HepG2 (cell line): ENCODE data around the gene PGC. TPM values are rescaled to one million over a fixed set of nuclear protein-coding genes. Genes with fewer than 3 reads are reported as not detected.

Experiments
- CEBPG ChIP-seq: IDR thresholded peaks from 2 replicates; pipeline ENCODE4 v1.6.1; 2016
- IRF2 ChIP-seq: IDR thresholded peaks from 2 replicates; pipeline ENCODE4 v1.6.1; 2018; ENCODE audit warnings: missing genetic modification reagents, missing compliant biosample characterization
- JUN ChIP-seq: sonication (generic); formaldehyde crosslinking; IDR thresholded peaks from 2 replicates; pipeline ENCODE4 v1.4.0; 2020; ENCODE audit warnings: mild to moderate bottlenecking, missing genetic modification reagents
- KDM6A ChIP-seq: IDR thresholded peaks from 2 replicates; pipeline ENCODE4 v1.6.1; 2016; ENCODE audit warnings: low read depth
- KLF13 ChIP-seq: sonication (generic); formaldehyde crosslinking; IDR thresholded peaks from 2 replicates; pipeline ENCODE4 v1.4.0; 2020; ENCODE audit warnings: mild to moderate bottlenecking, missing genetic modification reagents
- MEIS2 ChIP-seq: sonication (generic); formaldehyde crosslinking; IDR thresholded peaks from 2 replicates; pipeline ENCODE4 v1.9.0; 2021; ENCODE audit warnings: mild to moderate bottlenecking, missing genetic modification reagents
- PRDM15 ChIP-seq: sonication (generic); formaldehyde crosslinking; IDR thresholded peaks from 2 replicates; pipeline ENCODE4 v1.4.0; 2020; ENCODE audit warnings: missing genetic modification reagents
- RARA ChIP-seq: IDR thresholded peaks from 2 replicates; pipeline ENCODE4 v1.6.1; 2016; ENCODE audit warnings: missing genetic modification reagents, missing compliant biosample characterization
- RFX5 ChIP-seq: IDR thresholded peaks from 2 replicates; pipeline ENCODE4 v1.6.1; 2011; ENCODE audit warnings: low read depth, low read length, improper control_type of control experiment
- TEAD2 ChIP-seq: sonication (generic); formaldehyde crosslinking; IDR thresholded peaks from 2 replicates; pipeline ENCODE4 v1.9.0; 2021; ENCODE audit warnings: missing genetic modification reagents
- YEATS4 ChIP-seq: sonication (generic); formaldehyde crosslinking; IDR thresholded peaks from 2 replicates; pipeline ENCODE4 v1.4.0; 2020; ENCODE audit warnings: missing genetic modification reagents, borderline replicate concordance
- ZFP1 ChIP-seq: IDR thresholded peaks from 2 replicates; pipeline ENCODE4 v1.6.1; 2016
- ZFY ChIP-seq: sonication (generic); formaldehyde crosslinking; IDR thresholded peaks from 2 replicates; pipeline ENCODE4 v1.4.0; 2020; ENCODE audit warnings: missing genetic modification reagents
- ZNF121 ChIP-seq: sonication (generic); formaldehyde crosslinking; IDR thresholded peaks from 2 replicates; pipeline ENCODE4 v1.5.0; 2020; ENCODE audit warnings: mild to moderate bottlenecking, missing genetic modification reagents
- ZNF331 ChIP-seq: sonication (generic); formaldehyde crosslinking; IDR thresholded peaks from 2 replicates; pipeline ENCODE4 v1.4.0; 2020; ENCODE audit warnings: missing genetic modification reagents
- ZNF678 ChIP-seq: sonication (generic); formaldehyde crosslinking; IDR thresholded peaks from 2 replicates; pipeline ENCODE4 v1.4.0; 2020; ENCODE audit warnings: mild to moderate bottlenecking, missing genetic modification reagents
- ZNF782 ChIP-seq: sonication (generic); formaldehyde crosslinking; IDR thresholded peaks from 2 replicates; pipeline ENCODE4 v1.4.0; 2020; ENCODE audit warnings: missing genetic modification reagents, mild to moderate bottlenecking, borderline replicate concordance
- polyA plus RNA-seq, 8 experiments: library from polyadenylated mRNA; depleted of rRNA in 3 of 8; stranded (reverse) in 7 of 8; unstranded in 1 of 8; fragments of >200 nt; fragmentation: Illumina TruSeq in 4 of 8; extraction: Trizol in 4 of 8; gene quantifications; 2 replicates each; pipeline versions ENCODE4 v1.2.1 to v1.2.3, GENCODE V29; 2011 to 2016; ENCODE audit warnings: low read depth in 4 of 8, missing spikeins in 1 of 8, mixed read lengths in 1 of 8; ENCODE audit not compliant: insufficient read depth in 1 of 8
- total RNA-seq, 5 experiments: library from RNA; depleted of rRNA; stranded (reverse); fragments of >200 nt; fragmentation: Illumina TruSeq; extraction: Trizol; gene quantifications; 2 replicates each; pipeline ENCODE4 v1.2.3, GENCODE V29; 2016; ENCODE audit warnings: low read depth in 1 of 5
- TF ChIP-seq, protein P1 (sequence below): IDR thresholded peaks from 2 replicates; pipeline ENCODE4 v1.6.1; 2012; ENCODE audit warnings: low read length, improper control_type of control experiment
- TF ChIP-seq, protein P2 (sequence below): sonication (generic); formaldehyde crosslinking; IDR thresholded peaks from 2 replicates; pipeline ENCODE4 v1.5.1; 2020; ENCODE audit warnings: mild to moderate bottlenecking, missing genetic modification reagents, borderline replicate concordance

PGC gene
- total and polyA plus RNA-seq, 2 of the 13 experiments (the other 11 are each of a cell fraction or from before 2014, with no cell fraction given), result 426 to 502 TPM

DNA sequence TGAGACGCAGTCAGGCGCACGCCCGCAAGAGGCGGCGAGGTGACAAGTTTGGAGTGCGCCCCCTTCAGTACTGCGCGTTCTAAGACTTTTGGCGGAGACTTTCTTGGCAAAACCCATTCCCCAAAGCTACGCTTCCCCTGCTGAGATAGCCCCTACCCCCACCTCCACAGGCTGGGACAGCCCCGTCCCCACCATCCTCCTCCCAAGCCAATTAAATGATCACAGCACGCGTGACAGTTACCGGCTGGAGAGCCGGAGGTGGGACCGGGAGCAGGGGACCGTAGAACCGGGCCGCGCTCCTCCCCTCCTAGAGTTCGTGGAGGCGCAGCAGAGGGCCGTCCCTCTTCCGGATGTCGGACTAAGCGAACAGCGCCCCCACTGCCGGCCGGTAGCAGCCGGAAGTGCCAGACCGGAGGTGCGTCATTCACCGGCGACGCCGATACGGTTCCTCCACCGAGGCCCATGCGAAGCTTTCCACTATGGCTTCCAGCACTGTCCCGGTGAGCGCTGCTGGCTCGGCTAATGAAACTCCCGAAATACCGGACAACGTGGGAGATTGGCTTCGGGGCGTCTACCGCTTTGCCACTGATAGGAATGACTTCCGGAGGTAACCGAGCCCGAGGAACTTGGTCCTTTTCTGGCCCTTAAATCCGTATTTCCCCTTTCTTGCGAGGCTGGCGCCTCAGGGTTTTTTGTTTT, 40.2 kb upstream of the PGC start, which contains the start of gene TOMM6 (continued):
- TF ChIP-seq, protein P1, sequence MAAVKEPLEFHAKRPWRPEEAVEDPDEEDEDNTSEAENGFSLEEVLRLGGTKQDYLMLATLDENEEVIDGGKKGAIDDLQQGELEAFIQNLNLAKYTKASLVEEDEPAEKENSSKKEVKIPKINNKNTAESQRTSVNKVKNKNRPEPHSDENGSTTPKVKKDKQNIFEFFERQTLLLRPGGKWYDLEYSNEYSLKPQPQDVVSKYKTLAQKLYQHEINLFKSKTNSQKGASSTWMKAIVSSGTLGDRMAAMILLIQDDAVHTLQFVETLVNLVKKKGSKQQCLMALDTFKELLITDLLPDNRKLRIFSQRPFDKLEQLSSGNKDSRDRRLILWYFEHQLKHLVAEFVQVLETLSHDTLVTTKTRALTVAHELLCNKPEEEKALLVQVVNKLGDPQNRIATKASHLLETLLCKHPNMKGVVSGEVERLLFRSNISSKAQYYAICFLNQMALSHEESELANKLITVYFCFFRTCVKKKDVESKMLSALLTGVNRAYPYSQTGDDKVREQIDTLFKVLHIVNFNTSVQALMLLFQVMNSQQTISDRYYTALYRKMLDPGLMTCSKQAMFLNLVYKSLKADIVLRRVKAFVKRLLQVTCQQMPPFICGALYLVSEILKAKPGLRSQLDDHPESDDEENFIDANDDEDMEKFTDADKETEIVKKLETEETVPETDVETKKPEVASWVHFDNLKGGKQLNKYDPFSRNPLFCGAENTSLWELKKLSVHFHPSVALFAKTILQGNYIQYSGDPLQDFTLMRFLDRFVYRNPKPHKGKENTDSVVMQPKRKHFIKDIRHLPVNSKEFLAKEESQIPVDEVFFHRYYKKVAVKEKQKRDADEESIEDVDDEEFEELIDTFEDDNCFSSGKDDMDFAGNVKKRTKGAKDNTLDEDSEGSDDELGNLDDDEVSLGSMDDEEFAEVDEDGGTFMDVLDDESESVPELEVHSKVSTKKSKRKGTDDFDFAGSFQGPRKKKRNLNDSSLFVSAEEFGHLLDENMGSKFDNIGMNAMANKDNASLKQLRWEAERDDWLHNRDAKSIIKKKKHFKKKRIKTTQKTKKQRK, result no peak
- TF ChIP-seq, protein P2, sequence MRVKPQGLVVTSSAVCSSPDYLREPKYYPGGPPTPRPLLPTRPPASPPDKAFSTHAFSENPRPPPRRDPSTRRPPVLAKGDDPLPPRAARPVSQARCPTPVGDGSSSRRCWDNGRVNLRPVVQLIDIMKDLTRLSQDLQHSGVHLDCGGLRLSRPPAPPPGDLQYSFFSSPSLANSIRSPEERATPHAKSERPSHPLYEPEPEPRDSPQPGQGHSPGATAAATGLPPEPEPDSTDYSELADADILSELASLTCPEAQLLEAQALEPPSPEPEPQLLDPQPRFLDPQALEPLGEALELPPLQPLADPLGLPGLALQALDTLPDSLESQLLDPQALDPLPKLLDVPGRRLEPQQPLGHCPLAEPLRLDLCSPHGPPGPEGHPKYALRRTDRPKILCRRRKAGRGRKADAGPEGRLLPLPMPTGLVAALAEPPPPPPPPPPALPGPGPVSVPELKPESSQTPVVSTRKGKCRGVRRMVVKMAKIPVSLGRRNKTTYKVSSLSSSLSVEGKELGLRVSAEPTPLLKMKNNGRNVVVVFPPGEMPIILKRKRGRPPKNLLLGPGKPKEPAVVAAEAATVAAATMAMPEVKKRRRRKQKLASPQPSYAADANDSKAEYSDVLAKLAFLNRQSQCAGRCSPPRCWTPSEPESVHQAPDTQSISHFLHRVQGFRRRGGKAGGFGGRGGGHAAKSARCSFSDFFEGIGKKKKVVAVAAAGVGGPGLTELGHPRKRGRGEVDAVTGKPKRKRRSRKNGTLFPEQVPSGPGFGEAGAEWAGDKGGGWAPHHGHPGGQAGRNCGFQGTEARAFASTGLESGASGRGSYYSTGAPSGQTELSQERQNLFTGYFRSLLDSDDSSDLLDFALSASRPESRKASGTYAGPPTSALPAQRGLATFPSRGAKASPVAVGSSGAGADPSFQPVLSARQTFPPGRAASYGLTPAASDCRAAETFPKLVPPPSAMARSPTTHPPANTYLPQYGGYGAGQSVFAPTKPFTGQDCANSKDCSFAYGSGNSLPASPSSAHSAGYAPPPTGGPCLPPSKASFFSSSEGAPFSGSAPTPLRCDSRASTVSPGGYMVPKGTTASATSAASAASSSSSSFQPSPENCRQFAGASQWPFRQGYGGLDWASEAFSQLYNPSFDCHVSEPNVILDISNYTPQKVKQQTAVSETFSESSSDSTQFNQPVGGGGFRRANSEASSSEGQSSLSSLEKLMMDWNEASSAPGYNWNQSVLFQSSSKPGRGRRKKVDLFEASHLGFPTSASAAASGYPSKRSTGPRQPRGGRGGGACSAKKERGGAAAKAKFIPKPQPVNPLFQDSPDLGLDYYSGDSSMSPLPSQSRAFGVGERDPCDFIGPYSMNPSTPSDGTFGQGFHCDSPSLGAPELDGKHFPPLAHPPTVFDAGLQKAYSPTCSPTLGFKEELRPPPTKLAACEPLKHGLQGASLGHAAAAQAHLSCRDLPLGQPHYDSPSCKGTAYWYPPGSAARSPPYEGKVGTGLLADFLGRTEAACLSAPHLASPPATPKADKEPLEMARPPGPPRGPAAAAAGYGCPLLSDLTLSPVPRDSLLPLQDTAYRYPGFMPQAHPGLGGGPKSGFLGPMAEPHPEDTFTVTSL (CRISPR knock-in tag), result 0 out of 2 replicates have a peak, but pooled peaks have one; percentile 25
- 0 out of 2 replicates have a peak, but pooled peaks have one; percentile 14 for TF ChIP-seq JUN (CRISPR knock-in tag)
- peak; percentile 97 for TF ChIP-seq IRF2 (CRISPR knock-in tag)
- TF ChIP-seq CEBPG (CRISPR knock-in tag), result peak; percentile 37; the same call in 1 of the 2 replicates
- TF ChIP-seq ZNF121 (CRISPR knock-in tag), result no peak
- TF ChIP-seq KDM6A (CRISPR knock-in tag), result no peak
- TF ChIP-seq RFX5, result peak; percentile 58; the same call in 1 of the 2 replicates
- 0 out of 2 replicates have a peak, but pooled peaks have one; percentile 19 for TF ChIP-seq ZNF678 (CRISPR knock-in tag)
- TF ChIP-seq RARA (CRISPR knock-in tag), result peak; percentile 43
- TF ChIP-seq KLF13 (CRISPR knock-in tag), result no peak
- TF ChIP-seq YEATS4 (CRISPR knock-in tag), result peak; percentile 94
- TF ChIP-seq MEIS2 (CRISPR knock-in tag), result no peak
- 0 out of 2 replicates have a peak, but pooled peaks have one; percentile 44 for TF ChIP-seq ZFP1 (CRISPR knock-in tag)
- TF ChIP-seq PRDM15 (CRISPR knock-in tag), result no peak
- TF ChIP-seq ZFY (CRISPR knock-in tag), result peak; percentile 96
- TF ChIP-seq ZNF782 (CRISPR knock-in tag), result peak; percentile 42; the same call in 1 of the 2 replicates
- 0 out of 2 replicates have a peak, but pooled peaks have one; percentile 39 for TF ChIP-seq TEAD2 (CRISPR knock-in tag)
- TF ChIP-seq ZNF331, result peak; percentile 88
